ENCODE measurements around the gene PIWIL4.

Gene PIWIL4

GRCh38 chr11:94533206-94533605, 34.0 kb upstream of the PIWIL4 start:
- Histone ChIP-seq H3K9me3 (ENCODE audit: insufficient read depth, low read depth, low read length) (no peaks in the 10 kb centered on the region), H3K36me3 (ENCODE audit: insufficient read depth, low read length) (no peaks in the 10 kb centered on the region), H3K79me2 (ENCODE audit: insufficient read depth, low read length) (no peaks in the 10 kb centered on the region), H3K9me2 (replicated peaks; ENCODE audit: low read depth, low read length) (no peaks in the 10 kb centered on the region), H3K27me3 (ENCODE audit: insufficient read depth, low read length, poor library complexity, severe bottlenecking) (no peaks in the 10 kb centered on the region), H3F3A (ENCODE audit: low read depth) (no peaks in the 10 kb centered on the region), H2AFZ (ENCODE audit: low read length) (no peak overlapping the region; the same call in 1 of the 2 replicates), H3K9ac (ENCODE audit: low read depth, low read length, poor library complexity, severe bottlenecking) (no peak overlapping the region), H4K20me1 (ENCODE audit: insufficient read depth, low read length, poor library complexity, severe bottlenecking) (no peaks in the 10 kb centered on the region), H3K4me3 (ENCODE audit: low read length, poor library complexity, severe bottlenecking) (no peak overlapping the region), H3K4me1 (ENCODE audit: insufficient read depth, low read length, poor library complexity, severe bottlenecking) (peaks cover 3% of the 10 kb centered on the region), H3K4me2 (ENCODE audit: low read depth, low read length, poor library complexity, severe bottlenecking) (no peak overlapping the region)
- TF ChIP-seq EZH2phosphoT487 (IDR thresholded peaks at IDR 0.05; ENCODE audit: borderline replicate concordance) (no peak), CTCF (conservative IDR thresholded peaks at IDR 0.05; ENCODE audit: low read length) (no peak)

GRCh38 chr11:94533696-94534630, 33.2 kb upstream of the PIWIL4 start:
- H3K4me1 ChIP-seq (ENCODE audit: insufficient read depth, low read length, poor library complexity, severe bottlenecking), result peaks cover 3% of the 10 kb centered on the region
- no peak for TF ChIP-seq CTCF (conservative IDR thresholded peaks at IDR 0.05; ENCODE audit: low read length)
- TF ChIP-seq EZH2phosphoT487 (IDR thresholded peaks at IDR 0.05; ENCODE audit: borderline replicate concordance), result no peak
- H3K4me3 ChIP-seq (ENCODE audit: low read length, poor library complexity, severe bottlenecking), result no peak overlapping the region
- no peak overlapping the region for H3K9ac ChIP-seq (ENCODE audit: low read depth, low read length, poor library complexity, severe bottlenecking)
- no peaks in the 10 kb centered on the region for H3K27me3 ChIP-seq (ENCODE audit: insufficient read depth, low read length, poor library complexity, severe bottlenecking)
- no peaks in the 10 kb centered on the region for H4K20me1 ChIP-seq (ENCODE audit: insufficient read depth, low read length, poor library complexity, severe bottlenecking)
- no peaks in the 10 kb centered on the region for H3F3A ChIP-seq (ENCODE audit: low read depth)
- no peaks in the 10 kb centered on the region for H3K9me2 ChIP-seq (replicated peaks; ENCODE audit: low read depth, low read length)
- H3K9me3 ChIP-seq (ENCODE audit: insufficient read depth, low read depth, low read length), result no peaks in the 10 kb centered on the region
- H2AFZ ChIP-seq (ENCODE audit: low read length), result no peak overlapping the region; the same call in 1 of the 2 replicates
- H3K79me2 ChIP-seq (ENCODE audit: insufficient read depth, low read length), result no peaks in the 10 kb centered on the region
- no peak overlapping the region for H3K4me2 ChIP-seq (ENCODE audit: low read depth, low read length, poor library complexity, severe bottlenecking)
- no peaks in the 10 kb centered on the region for H3K36me3 ChIP-seq (ENCODE audit: insufficient read depth, low read length)

- H2AFZ ChIP-seq (ENCODE audit: low read length), result no peak overlapping the region
- no peak overlapping the region for H3K9ac ChIP-seq (ENCODE audit: low read depth, low read length, poor library complexity, severe bottlenecking)
- H4K20me1 ChIP-seq (ENCODE audit: insufficient read depth, low read length, poor library complexity, severe bottlenecking), result no peaks in the 10 kb centered on the region
- no peak for TF ChIP-seq EZH2phosphoT487 (IDR thresholded peaks at IDR 0.05; ENCODE audit: borderline replicate concordance)
- no peak for TF ChIP-seq CTCF (conservative IDR thresholded peaks at IDR 0.05; ENCODE audit: low read length)
- H3K9me2 ChIP-seq (replicated peaks; ENCODE audit: low read depth, low read length), result no peaks in the 10 kb centered on the region
- H3K79me2 ChIP-seq (ENCODE audit: insufficient read depth, low read length), result no peaks in the 10 kb centered on the region
- H3K4me1 ChIP-seq (ENCODE audit: insufficient read depth, low read length, poor library complexity, severe bottlenecking), result peaks cover 5% of the 10 kb centered on the region
- no peaks in the 10 kb centered on the region for H3K27me3 ChIP-seq (ENCODE audit: insufficient read depth, low read length, poor library complexity, severe bottlenecking)
- H3K9me3 ChIP-seq (ENCODE audit: insufficient read depth, low read depth, low read length), result no peaks in the 10 kb centered on the region
- no peaks in the 10 kb centered on the region for H3K36me3 ChIP-seq (ENCODE audit: insufficient read depth, low read length)
- no peak overlapping the region for H3K4me3 ChIP-seq (ENCODE audit: low read length, poor library complexity, severe bottlenecking)
- no peak overlapping the region for H3K4me2 ChIP-seq (ENCODE audit: low read depth, low read length, poor library complexity, severe bottlenecking)
- no peaks in the 10 kb centered on the region for H3F3A ChIP-seq (ENCODE audit: low read depth)
Measured at GRCh38 chr11:94536386-94536785, 30.8 kb upstream of the PIWIL4 start.
